Astrocyte of the hippocampus (primary cell): ENCODE results near the gene RAB22A.
"Not testable (repeated sequence)": the region's sequence is repeated elsewhere in the genome, so short reads cannot be mapped to it uniquely, and the experiment has no call there.

Source experiments
- DNase-seq: peaks from one replicate; pipeline ENCODE4 v3.0.0; 2011; ENCODE audit warnings: low read depth, low spot score

The RAB22A gene

DNA sequence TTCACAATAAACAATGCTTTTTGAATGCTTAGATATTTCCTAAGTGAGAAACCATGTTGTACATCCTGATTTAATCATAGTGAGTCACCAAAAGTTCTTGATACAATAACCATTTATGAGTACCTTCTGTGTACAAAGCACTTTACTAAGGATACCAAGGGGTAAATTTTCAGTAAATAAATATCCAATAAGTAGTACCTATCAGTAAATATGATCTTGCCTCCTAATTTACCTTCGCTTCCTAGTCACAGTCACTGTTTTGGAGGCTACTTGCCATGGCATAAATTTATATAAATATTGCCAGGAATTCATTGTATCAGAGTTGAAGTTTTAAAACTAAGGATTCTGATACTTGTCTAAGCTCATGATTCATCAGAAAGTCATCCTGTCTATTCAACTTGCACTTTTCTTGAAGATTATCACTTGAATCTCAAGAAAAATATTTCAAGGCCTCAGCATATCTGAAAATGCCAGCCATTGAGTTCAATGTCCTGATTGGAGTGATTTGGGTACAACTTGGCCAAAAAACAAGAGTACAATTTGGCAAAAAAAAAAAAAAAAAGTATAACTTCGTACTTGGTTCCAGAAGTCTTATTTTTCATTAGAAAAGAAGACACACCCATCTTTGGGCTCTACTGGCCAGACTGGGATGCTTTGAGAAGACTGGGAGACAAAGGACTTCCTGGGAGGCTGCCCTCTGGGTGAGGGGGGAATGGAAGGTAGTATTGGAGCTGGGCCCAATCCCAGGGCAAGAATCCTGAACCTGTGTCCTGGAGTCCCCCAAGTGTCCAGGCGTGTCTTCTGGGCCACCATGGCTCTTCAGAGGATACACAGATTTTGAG, 32.8 kb downstream of the RAB22A start:
- DNase-seq: peak; percentile 46

DNA sequence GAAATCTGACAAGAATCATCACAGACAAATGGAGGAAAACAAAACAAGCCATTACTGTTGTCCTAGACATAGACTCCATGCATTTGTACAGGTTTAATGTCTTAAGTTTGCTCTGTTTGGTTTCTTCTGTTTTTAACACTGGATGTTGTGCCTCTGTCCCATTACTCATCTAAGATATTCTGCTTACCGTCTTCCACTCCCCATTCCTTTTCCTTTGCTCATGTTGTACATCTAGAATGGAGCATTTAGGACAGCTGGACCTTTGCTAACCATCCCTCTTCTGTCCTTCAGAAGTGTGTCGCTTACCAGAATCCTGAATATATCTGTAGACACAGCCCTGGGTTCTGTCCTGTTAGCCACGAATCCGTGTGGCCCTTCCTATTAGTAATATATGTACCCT, 35.2 kb downstream of the RAB22A start:
- peak; percentile 17 for DNase-seq

DNA sequence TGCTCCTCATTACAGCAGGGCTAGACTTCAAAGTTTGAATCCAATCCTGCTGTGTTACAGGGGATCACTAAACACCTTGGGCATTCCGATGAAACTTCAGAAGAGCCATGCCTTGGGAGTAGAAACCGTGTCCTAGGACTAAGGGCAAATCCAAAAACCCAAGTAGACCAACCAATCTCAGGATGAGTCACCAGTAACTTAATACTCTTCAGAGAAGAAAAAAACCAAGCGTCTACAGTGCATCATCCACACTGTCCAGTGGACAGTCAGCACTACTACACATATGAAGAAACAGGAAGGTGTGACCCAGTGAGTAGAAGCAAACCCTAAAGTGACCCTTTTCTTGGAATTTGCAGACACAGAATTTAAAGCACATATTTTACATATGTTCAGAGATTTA, 40.1 kb downstream of the RAB22A start:
- DNase-seq: peak; percentile 25

DNA sequence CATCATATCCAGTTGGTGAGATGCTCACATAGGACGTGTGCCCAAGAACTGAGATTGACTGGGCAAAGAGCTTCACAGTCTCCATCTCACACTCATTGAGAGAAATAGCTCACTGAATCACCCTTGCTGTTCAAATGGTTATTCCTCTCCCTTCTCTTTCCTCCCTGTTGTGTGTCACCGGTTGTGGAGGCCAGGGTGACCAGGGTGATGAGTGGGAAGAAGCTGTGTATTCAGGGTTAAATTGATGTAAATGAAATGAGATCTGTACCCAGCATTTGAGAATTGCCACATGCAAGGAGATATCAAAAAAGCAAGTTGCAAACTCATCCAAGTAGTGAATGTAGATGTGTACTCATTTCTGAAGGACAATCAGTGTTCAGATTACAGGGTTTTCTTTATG, 43.0 kb downstream of the RAB22A start:
- DNase-seq: no peak

DNA sequence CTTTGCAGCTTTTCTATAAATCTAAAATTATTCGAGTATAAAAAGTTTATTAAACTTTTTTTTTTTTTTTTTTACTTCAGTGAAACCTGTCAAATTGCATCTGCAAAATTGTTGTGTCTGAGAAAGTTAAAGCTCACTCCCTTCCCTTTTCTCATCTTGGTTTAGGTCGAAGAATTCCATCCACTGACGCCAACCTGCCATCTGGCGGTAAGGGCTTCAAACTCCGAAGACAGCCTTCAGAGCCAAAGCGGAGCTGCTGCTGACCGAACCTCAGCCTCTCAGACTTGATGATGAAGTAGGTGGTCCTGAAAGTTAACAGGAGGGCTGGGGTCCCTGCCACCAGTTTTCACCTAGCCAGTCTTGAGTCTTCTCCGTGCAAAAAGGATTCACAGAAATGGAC, 49.9 kb downstream of the RAB22A start:
- DNase-seq: no peak

DNA sequence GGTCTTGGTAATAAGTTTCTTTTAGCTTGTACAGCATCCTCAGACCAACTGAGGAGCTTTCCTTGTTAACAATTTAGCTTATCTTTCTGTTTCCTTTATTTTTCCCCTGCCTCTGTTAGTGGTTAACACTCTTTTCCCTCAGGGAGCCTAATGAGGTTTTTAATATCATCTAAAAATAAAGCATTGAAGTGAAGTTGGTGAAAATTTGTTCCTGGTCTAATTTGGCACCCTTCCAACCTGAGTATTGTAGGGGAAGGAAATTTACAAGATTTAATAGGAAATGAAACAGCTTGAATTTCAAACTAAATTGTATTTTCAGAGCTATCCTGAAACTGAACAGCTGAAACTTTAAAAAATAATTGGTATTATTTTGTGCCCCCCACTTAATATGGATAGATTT, 51.4 kb downstream of the RAB22A start:
- no peak for DNase-seq

DNA sequence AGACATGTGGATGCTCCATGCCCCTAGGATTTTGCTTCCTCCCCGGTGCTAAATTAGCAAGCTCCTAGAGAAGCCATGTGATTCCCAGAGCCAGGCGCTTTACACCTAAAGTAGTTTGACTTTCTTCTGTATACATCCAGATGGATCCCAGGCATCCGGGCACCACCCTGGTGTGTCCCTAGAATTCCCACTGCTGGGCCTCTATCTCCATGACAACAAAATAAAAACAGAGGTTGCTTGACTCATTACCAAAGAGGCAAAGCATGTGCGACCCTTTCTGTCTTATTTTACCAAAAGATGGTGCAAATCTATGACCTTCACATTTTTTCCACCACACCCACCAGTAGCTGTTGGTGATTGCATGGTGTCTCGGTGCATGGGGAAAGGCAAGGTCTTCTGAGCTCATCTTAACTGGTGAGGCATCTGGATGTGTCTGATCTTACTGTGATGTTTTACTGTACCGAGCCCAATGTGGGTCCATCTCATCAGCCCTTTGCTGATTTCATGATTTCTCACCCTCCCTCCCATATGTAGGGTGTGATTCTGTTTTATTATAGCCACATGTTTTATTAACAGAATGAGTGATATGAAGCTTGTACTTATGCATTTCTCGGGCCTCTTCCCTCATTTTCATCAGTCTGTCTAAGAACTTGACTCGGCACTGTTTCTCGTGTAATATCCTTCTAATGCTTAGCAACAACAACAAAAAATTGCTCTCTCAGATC, 52.1 kb downstream of the RAB22A start:
- DNase-seq: peak; percentile 28

DNA sequence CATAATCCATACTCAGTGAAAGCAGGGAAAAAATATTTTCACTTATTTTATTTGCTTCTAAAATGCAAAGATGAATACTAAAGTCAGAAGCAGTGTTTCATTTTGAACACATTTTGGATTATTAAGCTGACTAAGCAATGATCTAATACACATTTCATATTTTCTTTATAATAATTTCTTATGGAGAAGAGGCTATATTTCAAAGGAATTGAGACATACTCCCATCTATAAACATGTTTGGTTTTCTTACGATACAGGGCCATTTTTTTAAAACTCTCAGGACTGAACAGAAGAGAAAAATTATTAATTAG, 52.6 kb downstream of the RAB22A start:
- no peak for DNase-seq

DNA sequence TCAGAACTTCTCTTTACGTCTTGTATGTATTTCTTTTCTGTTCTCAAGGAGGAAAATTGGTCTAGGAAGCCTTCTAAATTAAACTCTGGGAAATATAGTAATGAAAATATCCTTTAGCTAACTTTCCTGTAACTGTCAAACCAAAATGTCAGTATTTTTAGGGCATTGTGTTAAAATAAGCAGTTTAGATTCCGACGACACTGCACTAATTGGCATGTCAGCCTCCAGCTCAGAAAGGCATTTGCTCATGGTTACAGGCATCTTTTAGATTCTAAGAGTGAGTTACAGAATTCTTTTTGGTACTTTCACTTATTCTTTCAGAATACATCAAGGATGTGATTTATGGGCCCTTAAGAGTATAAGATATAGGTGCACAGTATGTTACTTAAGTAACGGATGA, 53.5 kb downstream of the RAB22A start:
- no peak for DNase-seq

DNA sequence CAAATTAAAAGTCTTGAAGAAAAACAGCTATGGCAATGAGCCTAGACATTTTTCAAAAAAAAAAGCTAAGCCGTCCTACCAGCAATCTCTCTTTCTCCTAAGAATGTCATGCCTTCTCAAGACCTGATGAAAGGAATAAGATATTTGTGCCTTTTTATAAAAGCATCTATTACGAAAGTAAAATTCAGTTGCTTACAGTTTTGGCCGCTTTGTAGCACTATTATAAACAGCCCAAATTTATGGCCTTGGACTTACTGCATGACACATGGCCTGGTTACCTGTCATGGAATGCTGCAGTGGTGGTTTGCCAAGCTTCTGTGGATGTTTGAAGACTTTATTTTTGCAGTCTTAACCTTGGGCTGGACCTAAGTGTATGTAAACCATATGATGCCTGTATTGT, 57.4 kb downstream of the RAB22A start:
- DNase-seq: peak; percentile 29

DNA sequence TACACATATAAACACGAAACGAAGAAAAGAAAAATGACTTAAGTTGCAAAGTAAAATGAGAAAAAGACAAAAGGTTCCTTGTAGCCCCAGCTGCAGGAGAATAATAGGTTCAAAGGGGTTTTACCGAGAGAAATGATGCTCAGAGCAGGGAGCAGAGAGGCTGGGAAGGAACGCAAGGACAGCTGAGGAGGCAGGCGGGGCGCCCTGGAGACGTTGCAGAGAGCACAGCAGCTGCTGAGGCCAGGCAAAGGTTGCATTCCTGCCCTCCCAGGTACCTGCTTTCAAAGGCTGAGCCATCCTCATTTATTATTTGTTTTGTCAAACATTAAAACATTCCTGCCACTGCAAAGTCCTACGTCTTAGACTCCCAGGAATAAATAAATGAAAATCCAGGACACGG, 63.3 kb downstream of the RAB22A start:
- DNase-seq: no peak

DNA sequence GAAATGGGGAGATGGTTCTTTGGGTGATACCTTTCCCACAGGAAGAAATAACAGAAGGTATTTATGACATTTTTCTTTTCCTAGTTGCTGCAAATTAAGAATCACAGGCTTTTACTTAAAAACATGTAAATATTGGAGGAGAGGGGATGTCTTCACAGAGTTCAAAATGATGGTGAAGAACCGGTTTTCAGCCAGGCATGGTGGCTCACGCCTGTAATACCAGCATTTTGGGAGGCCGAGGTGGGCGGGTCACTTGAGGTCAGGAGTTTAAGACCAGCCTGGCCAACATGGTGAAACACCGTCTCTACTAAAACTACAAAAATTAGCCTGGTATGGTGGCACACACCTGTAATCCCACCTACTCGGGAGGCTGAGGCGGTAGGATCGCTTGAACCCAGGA, 63.8 kb downstream of the RAB22A start:
- DNase-seq: not testable (repeated sequence)

DNA sequence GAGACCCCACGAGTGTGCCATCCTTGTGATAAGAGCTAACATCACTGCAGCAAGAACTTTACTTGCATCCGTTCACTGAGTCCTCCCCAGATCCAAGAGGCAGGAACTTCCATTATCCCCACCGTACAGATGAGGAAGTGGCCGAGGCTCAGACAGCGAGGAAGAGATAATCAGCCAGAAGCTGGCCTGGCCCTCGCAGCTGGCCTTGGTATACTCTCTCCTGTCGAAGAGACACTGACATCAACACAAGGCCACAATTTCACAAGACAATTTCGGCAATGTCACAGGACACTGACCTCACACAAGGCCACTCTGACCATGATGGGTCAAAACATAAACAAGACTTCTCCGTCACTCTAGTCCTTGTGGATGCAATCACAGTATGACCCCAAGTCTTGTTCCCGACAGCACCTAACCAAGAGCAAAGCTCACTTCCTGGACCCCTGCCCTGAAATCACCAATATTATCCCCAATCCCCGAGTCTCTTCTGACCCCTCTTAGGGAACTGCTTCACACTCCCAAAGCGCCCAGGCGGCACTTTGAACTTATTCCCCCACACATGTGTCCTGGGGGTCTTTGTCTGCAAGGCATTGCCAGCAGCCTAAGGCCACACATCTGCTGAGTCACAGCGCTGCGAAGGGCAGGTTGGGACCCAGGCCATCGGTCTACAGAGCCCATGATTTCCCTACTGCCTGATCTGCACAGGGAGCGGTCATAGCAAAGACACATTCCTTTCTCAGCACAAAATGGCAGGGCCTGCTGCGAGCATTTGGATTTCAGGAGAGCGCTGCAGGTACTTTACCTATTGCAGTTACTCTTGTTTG, 64.7 kb downstream of the RAB22A start:
- DNase-seq: no peak

DNA sequence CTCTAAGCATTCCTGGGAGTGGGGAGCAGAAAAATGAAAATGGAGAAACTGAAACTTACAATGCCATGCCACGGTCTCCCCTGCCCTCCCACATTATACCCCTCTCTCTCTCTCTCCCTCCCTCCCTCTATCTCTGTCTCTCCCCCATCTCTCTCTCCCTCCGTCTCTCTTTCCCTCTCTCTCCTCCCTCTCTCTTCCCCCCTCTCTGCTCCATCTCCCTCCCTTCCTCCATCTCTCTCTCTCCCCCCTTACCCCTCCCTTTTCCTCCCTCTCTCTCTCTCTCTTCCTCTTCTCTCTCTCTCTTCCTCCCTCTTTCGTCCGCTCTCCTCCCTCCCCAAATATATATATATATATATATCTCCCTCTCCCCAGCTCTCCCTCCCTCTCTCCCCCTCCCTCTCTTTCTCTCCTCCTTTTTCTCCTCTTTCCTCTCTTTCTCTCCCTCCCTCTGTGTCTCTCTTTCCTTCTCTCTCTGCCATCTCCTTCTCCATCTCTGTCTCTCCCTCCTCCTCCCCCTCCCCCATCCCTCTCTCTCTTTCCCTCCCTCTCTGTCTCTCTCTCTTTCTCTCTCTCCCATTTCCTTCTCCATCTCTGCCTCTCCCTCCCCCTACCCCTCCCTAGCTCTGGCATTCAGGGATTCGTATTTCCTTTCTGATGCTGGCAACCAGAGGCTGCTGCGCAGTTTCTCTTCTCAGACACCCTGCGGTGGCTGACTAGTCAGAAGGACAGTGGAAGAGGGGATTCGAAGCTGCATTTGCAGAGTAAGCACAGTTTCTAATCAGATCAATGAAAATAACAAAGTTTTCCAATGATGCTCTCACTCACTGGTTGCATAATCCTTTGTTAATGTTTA, 65.6 kb downstream of the RAB22A start:
- peak; percentile 74 for DNase-seq

DNA sequence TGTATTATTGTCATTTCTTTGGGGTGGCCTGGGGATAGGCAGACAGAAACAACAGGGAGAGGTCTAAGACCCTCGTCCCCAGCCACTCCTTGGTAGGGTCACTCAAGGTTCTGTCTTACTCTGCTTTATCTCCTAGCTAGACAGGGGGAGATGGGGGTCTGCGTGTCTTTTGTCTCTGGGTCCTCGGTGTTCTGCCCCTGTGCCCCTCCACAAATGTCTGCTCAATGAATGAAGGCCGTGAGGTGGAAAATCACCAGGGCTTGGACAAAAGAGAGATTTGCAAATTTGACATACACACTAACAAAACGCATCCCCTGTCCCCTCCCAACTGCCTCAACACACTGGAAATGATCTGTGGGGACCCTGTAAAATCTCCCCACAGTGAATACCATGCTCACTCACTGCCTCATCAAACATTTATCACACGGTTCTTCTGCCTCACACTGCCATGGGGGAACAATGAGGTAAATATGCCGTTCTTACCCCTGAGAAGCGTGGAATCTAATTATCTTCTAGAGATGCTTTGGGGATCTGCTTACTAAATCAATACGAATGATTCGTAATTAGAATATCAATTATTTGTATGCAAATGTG, 66.3 kb downstream of the RAB22A start:
- DNase-seq: no peak

DNA sequence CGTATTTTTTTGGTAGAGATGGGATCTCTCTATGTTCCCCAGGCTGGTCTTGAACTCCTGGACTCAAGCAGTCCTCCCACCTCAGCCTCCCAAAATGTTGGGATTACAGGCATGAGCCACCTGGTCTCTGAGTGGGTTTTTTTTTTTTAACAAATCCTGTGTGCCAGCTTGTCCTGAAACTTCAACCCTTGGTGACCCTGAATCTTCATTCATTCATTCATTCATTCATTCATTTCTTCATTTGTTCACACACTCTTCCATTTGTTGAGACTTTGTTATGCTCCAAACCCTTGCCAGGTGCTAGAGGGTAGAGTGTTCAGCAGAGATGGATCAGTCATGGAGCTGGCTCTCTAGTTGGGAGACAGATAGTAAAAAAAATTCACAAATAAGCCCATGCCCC, 67.5 kb downstream of the RAB22A start:
- DNase-seq: no peak

DNA sequence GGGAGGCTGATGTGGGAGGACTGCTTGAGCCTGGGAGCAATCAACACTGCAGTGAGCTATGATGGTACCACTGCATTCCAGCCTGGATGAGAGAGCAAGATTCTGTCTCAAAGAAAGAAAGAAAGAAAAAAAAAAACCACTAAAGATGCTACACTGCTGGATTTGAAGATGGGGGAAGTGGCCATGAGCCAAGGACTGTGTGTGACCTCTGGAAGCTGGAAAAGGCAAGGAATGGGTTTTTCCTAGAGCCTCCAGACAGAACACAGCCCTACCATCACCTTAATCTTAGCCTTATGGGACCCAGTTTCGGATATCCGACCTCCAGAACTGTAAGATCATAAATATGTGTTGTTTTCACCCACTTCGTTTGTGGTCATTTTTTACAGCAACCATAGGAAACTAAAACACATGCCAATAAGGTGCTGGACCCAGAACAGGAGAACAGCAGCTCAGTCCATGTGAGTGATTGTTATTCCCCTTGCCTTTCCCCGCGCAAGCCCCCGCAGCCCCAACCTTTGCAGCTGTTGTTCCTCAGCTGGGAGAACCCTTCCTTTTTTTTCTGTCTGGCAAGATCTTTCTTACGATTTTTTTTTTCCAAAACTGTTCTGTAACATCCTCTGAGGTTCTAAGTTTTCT, 68.4 kb downstream of the RAB22A start:
- DNase-seq: no peak

DNA sequence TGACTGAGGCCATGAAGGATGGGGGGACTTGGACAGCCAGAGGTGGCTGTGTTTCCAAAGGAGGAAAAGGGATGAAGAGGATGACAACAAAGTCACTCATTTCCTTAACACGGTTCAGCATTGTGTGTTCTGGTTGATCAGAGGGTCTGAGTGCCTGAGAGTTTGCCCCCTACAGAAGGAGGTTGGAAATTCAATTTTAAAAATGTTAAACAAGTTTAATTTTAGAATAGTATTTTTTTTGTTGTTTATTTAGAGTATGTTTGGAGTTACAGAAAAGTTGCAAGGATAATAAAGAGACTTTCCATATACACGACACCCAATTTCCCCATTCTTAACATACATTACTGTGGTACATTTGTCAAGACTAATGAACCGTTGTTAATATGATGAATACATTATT, 69.2 kb downstream of the RAB22A start:
- no peak for DNase-seq

DNA sequence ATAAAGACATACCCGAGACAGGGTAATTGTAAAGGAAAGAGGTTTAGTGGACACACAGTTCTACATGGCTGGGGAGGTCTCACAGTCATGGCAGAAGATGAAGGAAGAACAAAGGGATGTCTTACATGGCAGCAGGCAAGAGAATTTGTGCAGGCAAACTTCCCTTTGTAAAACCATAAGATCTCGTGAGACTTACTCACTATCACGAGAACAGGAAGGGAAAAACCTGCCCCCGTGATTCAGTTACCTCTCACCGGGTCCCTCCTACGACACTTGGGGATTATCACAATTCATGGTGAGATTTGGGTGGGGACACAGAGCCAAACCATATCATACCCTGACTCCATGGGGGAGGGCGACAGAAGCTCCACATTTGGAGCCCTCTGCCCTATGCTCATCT, 72.1 kb downstream of the RAB22A start:
- no peak for DNase-seq

DNA sequence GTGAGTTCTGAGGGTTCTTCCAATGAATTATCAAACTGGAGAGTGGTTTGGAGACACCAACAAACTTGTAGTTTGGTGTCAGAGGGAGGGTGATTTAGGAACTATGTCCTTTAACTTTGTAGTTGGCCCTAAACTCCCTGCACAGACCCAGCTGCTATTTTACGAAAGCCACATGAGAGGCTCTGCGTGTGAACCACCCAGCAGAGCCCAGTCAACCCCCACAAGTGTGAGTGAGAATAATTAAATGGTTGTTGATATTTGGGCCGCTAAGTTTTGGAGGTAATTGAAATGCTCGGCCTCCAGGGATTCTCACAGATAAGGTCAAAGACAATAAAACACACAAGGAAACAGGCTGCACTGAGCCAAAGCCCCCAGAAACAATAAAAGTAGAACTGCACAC, 72.6 kb downstream of the RAB22A start:
- no peak for DNase-seq

DNA sequence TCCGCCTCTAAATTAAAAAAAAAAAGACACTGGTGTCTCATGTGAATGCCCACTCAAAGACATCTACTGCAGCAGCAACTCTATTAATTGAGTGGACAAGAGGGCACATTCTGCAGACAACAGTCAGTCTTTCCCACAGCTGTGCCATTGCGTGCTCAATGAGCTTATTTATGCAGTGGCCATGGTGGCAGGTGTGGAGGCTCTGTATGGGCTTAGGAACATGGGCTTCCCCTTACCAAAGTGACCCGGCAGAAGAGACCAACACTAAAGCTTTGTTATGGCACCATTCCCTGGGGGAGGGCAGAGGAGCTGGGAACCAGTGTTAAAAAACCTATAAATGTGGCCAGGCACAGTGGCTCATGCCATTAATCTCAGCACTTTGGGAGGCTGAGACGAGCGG, 75.3 kb downstream of the RAB22A start:
- DNase-seq: no peak
